ENCODE data around the gene CLDN10.

The CLDN10 gene

DNA sequence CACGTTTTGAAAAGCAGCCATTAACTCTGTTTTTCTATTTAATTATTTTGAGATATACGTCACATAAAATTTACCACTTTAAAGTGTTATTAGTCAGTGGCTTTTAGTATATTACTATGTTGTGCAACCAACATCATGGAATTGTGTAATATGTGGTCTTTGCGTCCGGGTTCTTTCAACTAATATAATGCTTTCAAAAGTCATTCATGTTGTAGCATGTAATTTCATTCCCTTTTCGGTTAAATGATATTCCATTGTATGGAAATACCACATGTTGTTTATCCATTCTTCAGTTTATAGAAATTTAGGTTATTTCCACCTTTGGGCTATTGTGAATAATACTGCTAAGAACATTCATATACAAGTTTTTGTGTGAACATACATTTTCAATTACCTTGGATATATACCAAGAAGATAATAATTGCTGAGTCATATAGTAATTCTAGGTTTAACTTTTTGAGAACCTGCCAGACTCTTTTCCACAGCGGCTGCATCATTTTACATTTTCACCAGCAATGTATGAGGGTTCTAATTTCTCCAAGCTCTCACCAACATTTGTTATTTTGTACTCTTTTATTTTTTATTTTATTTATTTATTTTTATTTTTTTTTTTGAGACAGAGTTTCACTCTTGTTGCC, 28.1 kb upstream of the CLDN10 start:
- TF ChIP-seq, protein P1, sequence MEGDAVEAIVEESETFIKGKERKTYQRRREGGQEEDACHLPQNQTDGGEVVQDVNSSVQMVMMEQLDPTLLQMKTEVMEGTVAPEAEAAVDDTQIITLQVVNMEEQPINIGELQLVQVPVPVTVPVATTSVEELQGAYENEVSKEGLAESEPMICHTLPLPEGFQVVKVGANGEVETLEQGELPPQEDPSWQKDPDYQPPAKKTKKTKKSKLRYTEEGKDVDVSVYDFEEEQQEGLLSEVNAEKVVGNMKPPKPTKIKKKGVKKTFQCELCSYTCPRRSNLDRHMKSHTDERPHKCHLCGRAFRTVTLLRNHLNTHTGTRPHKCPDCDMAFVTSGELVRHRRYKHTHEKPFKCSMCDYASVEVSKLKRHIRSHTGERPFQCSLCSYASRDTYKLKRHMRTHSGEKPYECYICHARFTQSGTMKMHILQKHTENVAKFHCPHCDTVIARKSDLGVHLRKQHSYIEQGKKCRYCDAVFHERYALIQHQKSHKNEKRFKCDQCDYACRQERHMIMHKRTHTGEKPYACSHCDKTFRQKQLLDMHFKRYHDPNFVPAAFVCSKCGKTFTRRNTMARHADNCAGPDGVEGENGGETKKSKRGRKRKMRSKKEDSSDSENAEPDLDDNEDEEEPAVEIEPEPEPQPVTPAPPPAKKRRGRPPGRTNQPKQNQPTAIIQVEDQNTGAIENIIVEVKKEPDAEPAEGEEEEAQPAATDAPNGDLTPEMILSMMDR (IDR thresholded peaks at IDR 0.05; ENCODE audit: low read depth, low read length), result no peak
- no peak for DNase-seq (ENCODE audit: extremely low read depth, low read depth)

DNA sequence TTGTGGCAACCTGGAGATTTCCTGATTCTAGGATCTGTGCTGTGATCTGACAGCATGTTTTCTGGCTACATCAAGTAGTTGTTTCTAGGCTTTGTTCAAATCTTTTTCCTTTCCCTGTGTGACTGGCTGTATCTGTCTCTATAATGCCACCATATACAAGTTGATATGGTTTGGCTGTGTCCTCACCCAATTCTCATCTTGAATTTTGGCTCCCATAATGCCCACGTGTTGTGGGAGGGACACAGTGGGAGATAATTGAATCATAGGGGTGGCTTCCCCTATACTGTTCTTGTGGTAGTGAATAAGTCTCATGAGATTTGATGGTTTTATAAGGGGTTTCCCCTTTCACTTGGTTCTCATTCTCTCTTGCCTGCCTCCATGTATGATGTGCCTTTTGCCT, 24.6 kb upstream of the CLDN10 start:
- TF ChIP-seq, protein P1 (IDR thresholded peaks at IDR 0.05; ENCODE audit: low read depth, low read length), result no peak
- no peak for DNase-seq (ENCODE audit: extremely low read depth, low read depth)

DNA sequence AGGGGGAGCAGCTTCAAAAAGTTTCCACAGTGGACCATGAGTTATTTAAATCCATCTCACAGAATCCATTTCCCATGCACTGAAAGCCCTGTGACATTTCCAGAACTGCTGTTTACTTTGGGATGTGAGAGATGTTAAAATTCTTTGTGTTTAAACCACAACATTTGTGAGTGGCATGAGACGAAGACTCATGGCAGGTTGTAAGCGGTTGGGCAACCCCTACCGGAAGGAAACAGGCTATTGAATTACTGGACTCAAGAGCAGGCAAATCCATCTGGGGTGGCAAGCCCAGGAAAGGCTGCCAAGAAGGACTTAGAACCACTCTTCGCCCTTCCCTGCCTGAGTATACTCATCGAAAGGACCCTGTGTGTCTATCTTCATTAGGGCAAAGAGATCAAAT, 22.3 kb upstream of the CLDN10 start:
- DNase-seq (ENCODE audit: extremely low read depth, low read depth), result no peak
- TF ChIP-seq, protein P1 (IDR thresholded peaks at IDR 0.05; ENCODE audit: low read depth, low read length), result no peak

DNA sequence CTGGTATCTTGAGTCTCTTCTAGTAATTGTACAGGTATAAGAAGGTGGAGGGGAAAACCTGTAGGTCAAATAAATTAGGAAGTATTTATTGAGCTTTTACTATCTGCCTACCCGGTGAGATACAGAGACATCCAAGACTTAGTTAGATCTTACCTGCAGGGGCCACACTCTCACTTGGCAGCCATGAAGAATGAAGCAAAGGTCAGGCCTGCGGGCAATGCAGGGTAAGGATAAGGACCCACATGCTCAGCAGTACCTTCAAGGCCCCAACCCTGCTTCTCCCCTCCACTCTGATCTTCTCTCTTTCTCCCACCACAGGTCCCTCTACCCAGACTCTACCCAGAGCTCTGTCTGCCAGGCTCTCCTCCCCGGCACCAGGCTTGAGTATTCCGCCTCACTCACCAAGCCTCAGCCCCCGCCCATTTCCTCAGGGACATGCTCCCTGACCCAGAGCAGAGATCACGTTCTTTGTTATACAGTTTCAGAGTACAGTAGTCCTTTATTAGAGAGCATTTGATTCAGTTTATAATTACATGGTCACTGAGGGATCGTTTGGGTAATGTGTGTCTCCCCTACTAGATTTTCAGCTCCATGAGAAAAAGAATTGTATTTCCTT, 18.9 kb upstream of the CLDN10 start:
- TF ChIP-seq, protein P1 (IDR thresholded peaks at IDR 0.05; ENCODE audit: low read depth, low read length), result no peak
- DNase-seq (ENCODE audit: extremely low read depth, low read depth), result no peak

DNA sequence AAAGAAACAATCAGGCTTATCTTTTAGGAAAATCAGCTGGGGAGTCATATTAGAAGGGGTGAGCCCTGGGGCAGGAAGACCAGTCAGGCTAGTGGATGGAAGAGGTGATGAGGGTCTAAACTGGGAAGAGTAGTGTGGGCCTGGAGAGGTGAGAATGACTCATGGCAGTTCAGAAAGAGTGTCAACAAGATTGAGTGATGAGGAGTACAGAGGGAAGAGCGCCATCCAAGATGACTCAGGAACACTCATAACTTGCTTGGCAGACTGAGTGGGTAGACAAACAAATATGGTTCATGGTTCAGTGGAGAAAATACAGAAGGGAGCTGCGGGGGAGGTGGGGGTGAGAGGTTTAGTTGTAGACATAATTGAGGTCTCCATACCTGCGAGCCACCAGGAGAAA, 17.3 kb upstream of the CLDN10 start:
- no peak for DNase-seq (ENCODE audit: extremely low read depth, low read depth)
- TF ChIP-seq, protein P1 (IDR thresholded peaks at IDR 0.05; ENCODE audit: low read depth, low read length), result no peak

DNA sequence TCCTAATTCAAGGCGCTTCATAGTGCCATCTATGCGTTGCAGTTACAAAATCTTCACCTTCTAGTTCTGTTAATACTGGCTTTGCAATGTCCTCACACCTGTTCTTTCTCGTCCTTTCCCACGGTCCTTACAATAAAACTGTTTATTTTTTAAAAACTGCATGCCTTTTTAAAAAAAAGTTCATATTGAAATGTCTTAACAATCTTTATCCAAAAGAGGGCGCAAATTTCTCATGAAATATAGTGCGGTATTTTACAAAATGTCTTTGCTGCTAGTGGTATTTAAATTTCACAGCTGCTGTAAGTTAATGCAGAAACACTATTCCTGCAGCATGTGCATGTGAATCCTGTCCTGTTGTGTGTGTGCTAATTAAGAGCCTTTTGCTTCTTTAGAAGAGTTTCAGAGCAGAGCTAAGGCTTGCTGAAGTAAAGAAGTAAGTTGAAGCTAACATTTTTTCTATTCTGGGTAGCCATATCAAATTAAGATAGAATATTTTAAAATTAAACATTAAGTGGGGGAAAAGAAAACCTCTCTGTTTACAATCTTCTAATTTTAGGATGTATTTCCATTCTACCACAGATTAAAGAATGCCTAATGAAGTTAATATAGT, 15.8 kb upstream of the CLDN10 start:
- TF ChIP-seq, protein P1 (IDR thresholded peaks at IDR 0.05; ENCODE audit: low read depth, low read length), result peak; percentile 46
- DNase-seq (ENCODE audit: extremely low read depth, low read depth), result no peak

DNA sequence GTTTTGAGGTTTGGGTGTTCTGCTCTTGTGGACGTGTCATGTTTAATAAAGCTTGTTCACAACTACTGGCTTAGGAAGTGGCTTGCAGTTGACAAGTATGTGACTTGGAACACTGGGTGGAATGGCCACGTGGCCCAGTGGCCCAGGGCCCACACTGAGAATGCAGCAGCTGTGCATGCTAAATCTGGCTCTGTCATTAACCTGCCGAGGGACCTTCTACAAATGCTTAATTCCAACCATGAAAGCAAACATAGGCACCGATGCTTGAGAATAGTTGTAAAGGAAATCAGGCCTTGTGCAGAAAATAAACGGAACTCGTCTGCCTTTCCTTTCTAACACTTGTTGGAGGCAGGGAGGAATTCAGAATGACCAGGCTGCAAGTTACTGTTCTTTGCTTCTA, 11.6 kb upstream of the CLDN10 start:
- DNase-seq (ENCODE audit: extremely low read depth, low read depth), result no peak
- TF ChIP-seq, protein P1 (IDR thresholded peaks at IDR 0.05; ENCODE audit: low read depth, low read length), result no peak

Measured in AG09319 (cell line).